ENCODE results near the gene CHIC2.

Gene CHIC2

DNA sequence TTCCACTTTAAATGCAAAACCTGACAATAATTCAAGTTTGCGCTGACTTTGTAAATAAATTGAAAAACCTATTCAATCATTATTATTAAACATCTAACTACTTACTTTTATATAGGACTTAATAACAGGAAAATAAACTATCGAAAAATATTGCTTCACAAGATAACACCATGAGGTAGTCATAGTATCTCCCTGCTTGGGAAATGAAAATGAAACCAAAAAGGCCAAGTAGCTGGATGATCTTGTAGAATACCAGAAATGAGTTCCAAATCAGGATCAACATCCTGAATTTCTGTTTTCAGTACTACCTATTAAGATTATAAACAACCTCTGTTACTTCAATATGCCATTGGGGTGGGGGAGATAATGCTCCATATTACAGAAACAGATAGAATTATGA lies 58.9 kb downstream of the CHIC2 start:
- H3K4me3 ChIP-seq (ENCODE audit: low read depth, low read length), result no peak overlapping the region
- DNase-seq (ENCODE audit: low read depth), result peak; percentile 79
- TF ChIP-seq, protein P1, sequence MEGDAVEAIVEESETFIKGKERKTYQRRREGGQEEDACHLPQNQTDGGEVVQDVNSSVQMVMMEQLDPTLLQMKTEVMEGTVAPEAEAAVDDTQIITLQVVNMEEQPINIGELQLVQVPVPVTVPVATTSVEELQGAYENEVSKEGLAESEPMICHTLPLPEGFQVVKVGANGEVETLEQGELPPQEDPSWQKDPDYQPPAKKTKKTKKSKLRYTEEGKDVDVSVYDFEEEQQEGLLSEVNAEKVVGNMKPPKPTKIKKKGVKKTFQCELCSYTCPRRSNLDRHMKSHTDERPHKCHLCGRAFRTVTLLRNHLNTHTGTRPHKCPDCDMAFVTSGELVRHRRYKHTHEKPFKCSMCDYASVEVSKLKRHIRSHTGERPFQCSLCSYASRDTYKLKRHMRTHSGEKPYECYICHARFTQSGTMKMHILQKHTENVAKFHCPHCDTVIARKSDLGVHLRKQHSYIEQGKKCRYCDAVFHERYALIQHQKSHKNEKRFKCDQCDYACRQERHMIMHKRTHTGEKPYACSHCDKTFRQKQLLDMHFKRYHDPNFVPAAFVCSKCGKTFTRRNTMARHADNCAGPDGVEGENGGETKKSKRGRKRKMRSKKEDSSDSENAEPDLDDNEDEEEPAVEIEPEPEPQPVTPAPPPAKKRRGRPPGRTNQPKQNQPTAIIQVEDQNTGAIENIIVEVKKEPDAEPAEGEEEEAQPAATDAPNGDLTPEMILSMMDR (conservative IDR thresholded peaks at IDR 0.05; ENCODE audit: low read depth, low read length), result no peak

DNA sequence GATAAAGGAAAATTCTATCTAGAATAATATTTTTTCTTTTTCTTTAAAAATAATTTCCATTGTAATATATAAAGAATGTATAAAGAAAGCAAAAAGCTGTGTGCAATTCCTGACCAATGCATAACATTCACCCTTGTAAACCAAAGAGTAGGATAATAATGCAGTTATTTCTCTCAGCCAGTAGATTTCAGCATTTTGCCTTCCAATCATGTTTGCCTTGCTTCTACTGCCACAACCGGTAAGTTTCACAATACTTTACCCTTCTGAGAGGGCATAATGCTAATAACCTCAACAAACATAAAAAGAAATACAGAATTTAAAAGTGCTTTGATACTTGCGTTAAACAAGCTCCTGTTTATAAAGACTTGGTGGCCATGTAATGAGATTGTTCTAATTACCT lies 59.9 kb downstream of the CHIC2 start:
- no peak overlapping the region for H3K4me3 ChIP-seq (ENCODE audit: low read depth, low read length)
- DNase-seq (ENCODE audit: low read depth), result peak; percentile 33
- TF ChIP-seq, protein P1 (conservative IDR thresholded peaks at IDR 0.05; ENCODE audit: low read depth, low read length), result no peak

DNA sequence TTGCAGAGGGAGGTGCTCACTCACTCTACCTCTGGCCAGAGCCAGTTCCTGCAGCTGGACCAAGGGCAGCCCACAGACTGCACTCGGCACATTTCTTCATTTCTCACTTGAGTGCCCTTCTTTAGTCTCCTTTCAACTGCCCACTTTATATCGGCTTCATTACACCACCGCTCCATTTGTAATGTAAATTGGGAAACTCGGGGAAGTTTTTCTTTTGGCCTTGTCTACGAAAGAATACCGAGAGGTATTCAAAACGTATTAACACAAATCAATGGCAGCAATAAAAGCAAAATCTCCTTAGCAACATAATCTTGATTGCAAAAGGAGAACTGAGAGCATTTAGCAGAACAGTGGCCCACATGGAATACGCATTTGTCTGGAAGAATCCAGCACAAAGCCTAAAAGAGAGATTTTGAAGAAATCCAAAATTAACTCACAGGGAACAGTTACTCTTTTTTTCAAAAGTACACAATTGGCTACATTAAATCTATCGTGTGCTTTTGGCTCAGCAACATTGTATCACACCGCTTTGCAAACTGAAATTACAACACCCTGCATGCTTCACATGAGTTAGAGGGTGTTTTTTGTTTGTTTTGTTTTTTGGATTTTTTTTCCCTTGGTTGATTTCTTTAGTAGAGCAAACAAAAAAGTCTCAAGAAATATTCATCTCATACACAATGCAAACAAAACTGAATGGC lies 62.6 kb downstream of the CHIC2 start:
- no peak for DNase-seq (ENCODE audit: low read depth)
- H3K4me3 ChIP-seq (ENCODE audit: low read depth, low read length), result no peak overlapping the region
- TF ChIP-seq, protein P1 (conservative IDR thresholded peaks at IDR 0.05; ENCODE audit: low read depth, low read length), result no peak

DNA sequence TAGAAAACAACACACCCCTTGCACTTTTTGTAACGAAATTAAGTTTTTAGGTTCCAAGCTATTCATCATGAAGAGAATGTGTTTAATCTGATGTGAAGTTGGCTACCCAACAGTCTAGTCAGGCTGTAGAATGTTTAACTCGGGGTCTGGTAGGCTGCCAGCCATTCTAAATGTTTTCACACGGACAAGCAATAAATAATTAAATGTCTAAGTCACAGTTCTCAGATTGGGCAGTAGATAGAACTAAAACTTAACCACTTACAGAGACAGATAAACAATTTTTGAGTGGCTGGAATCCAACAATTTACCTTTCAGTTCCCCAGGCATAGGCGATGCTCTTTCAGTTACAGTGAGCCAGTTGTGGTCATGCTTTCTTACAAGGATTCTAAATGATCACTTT lies 66.5 kb downstream of the CHIC2 start:
- TF ChIP-seq, protein P1 (conservative IDR thresholded peaks at IDR 0.05; ENCODE audit: low read depth, low read length), result no peak
- no peak overlapping the region for H3K4me3 ChIP-seq (ENCODE audit: low read depth, low read length)
- no peak for DNase-seq (ENCODE audit: low read depth)

DNA sequence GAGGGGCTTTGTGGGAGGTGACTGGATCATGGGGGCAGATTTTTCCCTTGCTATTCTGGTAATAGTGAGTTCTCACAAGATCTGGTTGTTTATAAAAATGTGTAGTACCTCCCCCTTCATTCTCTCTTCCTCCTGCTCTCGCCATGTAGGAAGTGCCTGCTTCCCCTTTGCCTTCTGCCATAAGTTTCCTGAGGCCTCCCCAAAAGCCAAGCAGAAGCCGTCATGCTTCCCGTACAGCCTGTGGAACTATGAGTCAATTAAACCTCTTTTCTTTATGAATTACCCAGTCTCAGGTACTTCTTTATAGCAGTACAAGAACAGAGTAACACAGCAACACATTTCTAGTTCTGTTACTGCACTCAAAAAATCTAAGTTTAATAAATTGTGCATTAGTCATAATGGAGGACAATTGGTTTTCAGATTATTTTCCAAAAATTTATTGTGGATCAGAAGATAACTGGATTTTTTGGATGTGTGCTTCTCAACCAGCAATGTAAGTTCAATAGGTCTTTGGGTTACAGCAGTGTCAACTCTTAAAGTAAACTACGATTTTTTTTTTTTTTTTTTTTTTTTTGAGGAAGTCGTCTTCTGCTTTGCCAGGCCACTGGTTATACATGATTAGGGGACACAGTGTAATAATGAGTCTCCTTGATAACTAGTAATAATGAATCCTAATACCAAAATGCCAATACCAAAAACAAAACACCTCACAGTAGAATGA lies 69.9 kb downstream of the CHIC2 start:
- H3K4me3 ChIP-seq (ENCODE audit: low read depth, low read length), result no peak overlapping the region
- TF ChIP-seq, protein P1 (conservative IDR thresholded peaks at IDR 0.05; ENCODE audit: low read depth, low read length), result no peak
- no peak for DNase-seq (ENCODE audit: low read depth)

DNA sequence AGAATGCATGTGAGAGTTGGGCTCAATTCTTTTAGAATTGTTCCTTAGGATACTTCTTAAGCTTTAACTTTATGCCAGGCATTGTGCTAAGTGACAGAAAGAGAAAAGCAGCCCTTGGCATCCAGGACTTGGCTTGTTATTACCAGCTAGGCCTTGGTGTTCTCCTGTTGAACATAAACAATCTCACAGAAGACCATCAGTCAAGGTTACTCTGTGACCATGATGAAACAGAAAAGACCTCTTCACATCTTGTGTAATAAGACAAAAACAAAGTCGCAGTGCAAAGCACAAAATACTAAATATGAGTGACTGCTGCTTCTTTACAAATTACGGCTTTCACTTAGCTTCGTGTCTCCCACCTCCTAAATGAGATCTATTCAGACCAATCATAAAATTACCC lies 71.6 kb downstream of the CHIC2 start:
- peak; percentile 16 for DNase-seq (ENCODE audit: low read depth)
- TF ChIP-seq, protein P1 (conservative IDR thresholded peaks at IDR 0.05; ENCODE audit: low read depth, low read length), result no peak
- H3K4me3 ChIP-seq (ENCODE audit: low read depth, low read length), result no peak overlapping the region

DNA sequence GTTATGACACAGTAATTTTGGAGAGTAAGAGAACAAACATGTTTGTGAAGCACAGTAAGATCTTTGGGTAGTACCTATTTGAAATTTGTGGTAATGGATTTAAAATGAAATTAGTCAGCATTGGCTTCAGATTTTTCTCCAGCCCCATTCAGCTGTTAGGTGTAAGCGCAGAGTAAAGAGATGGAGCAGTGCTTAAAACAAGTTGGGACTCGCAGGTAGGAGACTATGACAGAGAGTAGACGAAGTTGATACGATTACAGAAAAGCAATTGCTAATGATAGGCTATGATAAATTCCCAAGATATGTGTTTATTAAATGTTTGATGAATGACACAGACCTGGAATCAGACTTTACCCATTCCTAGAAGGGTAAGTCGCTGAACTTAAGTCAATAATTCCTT lies 72.6 kb downstream of the CHIC2 start:
- TF ChIP-seq, protein P1 (conservative IDR thresholded peaks at IDR 0.05; ENCODE audit: low read depth, low read length), result no peak
- DNase-seq (ENCODE audit: low read depth), result no peak
- H3K4me3 ChIP-seq (ENCODE audit: low read depth, low read length), result no peak overlapping the region

All from choroid plexus epithelial cell (primary cell).